GM18519 (cell line): ENCODE data around the gene RAPGEF3.
A peak's percentile ranks its signal among the peaks of the same experiment; 100 is the strongest.

Source experiments
- ATAC-seq: cut with Tn5 transposase; IDR thresholded peaks from one replicate; pipeline ENCODE4 v1.9.1; 2021; ENCODE audit warnings: mild to moderate bottlenecking, moderate library complexity; ENCODE audit not compliant: unreplicated experiment, low FRiP score

The RAPGEF3 gene

GRCh38 chr12:47777151-47777550, 18.5 kb upstream of the RAPGEF3 start:
- ATAC-seq = no peak

GRCh38 chr12:47776471-47777143, 17.9 kb upstream of the RAPGEF3 start:
- ATAC-seq = no peak

- ATAC-seq = no peak
These were observed 16.6 kb upstream of the RAPGEF3 start for GRCh38 chr12:47775100-47775911.

GRCh38 chr12:47774663-47775062, 16.0 kb upstream of the RAPGEF3 start:
- ATAC-seq = no peak

GRCh38 chr12:47773858-47774580, 15.3 kb upstream of the RAPGEF3 start:
- ATAC-seq = no peak

GRCh38 chr12:47773062-47773857, 14.6 kb upstream of the RAPGEF3 start, which contains the start of gene SLC48A1:
Gene SLC48A1 (plus strand): TSS chr12:47773238. CDS start chr12:47773305, 67 bp downstream.
- ATAC-seq = peak; percentile 60

- no peak for ATAC-seq
These were observed 14.0 kb upstream of the RAPGEF3 start for GRCh38 chr12:47772738-47773061.

- ATAC-seq = no peak
These were observed 13.5 kb upstream of the RAPGEF3 start for GRCh38 chr12:47772094-47772660.

GRCh38 chr12:47771304-47771703, 12.6 kb upstream of the RAPGEF3 start:
- no peak for ATAC-seq

GRCh38 chr12:47770086-47770726, 11.5 kb upstream of the RAPGEF3 start:
- no peak for ATAC-seq

GRCh38 chr12:47769234-47770085, 10.8 kb upstream of the RAPGEF3 start:
- ATAC-seq = no peak

- ATAC-seq = no peak
These were observed 9.7 kb upstream of the RAPGEF3 start for GRCh38 chr12:47768323-47768811.

GRCh38 chr12:47767216-47767724, 8.6 kb upstream of the RAPGEF3 start:
- no peak for ATAC-seq

GRCh38 chr12:47766502-47767215, 8.0 kb upstream of the RAPGEF3 start:
- no peak for ATAC-seq

- ATAC-seq = no peak
These were observed 5.0 kb upstream of the RAPGEF3 start for GRCh38 chr12:47763481-47764346.

GRCh38 chr12:47762850-47763465, 4.3 kb upstream of the RAPGEF3 start:
- no peak for ATAC-seq

- ATAC-seq = no peak
These were observed 171 bp downstream of the RAPGEF3 start for GRCh38 chr12:47758584-47758833.
